WERI-Rb-1 (cell line): ENCODE results near the gene CASP2.
A peak's percentile ranks its signal among the peaks of the same experiment; 100 is the strongest.

Experiments
- DNase-seq: peaks from one replicate; pipeline ENCODE4 v3.0.0-alpha.2; 2020
- H3K27ac ChIP-seq: fragments of 250-450 bp; sonication (Bioruptor Pico); 2 replicates; pipeline ENCODE4 v1.5.1; 2020; ENCODE audit warnings: mild to moderate bottlenecking, moderate library complexity
- H3K27me3 ChIP-seq: fragments of 250-450 bp; sonication (Bioruptor Pico); 2 replicates; pipeline ENCODE4 v1.5.1; 2021; ENCODE audit warnings: mild to moderate bottlenecking, low read depth, moderate library complexity; ENCODE audit not compliant: insufficient read depth, severe bottlenecking
- H3K36me3 ChIP-seq: fragments of 250-450 bp; sonication (Bioruptor Pico); 2 replicates; pipeline ENCODE4 v1.5.1; 2020; ENCODE audit warnings: mild to moderate bottlenecking, moderate library complexity
- H3K4me3 ChIP-seq: 2 replicates; pipeline ENCODE4 v1.5.1; 2011; ENCODE audit warnings: low read depth, mild to moderate bottlenecking, control low read depth, low read length
- H3K9me3 ChIP-seq: fragments of 250-450 bp; sonication (Bioruptor Pico); 2 replicates; pipeline ENCODE4 v1.5.1; 2021; ENCODE audit warnings: mild to moderate bottlenecking, moderate library complexity; ENCODE audit not compliant: severe bottlenecking
- CTCF ChIP-seq: IDR thresholded peaks from 2 replicates; pipeline ENCODE4 v1.5.1; 2011; ENCODE audit warnings: low read depth, mild to moderate bottlenecking, control low read depth, inconsistent platforms, low read length

The CASP2 gene

GRCh38 chr7:143290293-143290692, 2.1 kb downstream of the CASP2 start:
- H3K4me3 ChIP-seq = no peak overlapping the region
- DNase-seq = no peak
- H3K27me3 ChIP-seq = no peaks in the 10 kb centered on the region
- peaks cover 59% of the 10 kb centered on the region for H3K36me3 ChIP-seq
- TF ChIP-seq CTCF = no peak
- H3K27ac ChIP-seq = no peak overlapping the region
- H3K9me3 ChIP-seq = peaks cover 10% of the 10 kb centered on the region

DNA sequence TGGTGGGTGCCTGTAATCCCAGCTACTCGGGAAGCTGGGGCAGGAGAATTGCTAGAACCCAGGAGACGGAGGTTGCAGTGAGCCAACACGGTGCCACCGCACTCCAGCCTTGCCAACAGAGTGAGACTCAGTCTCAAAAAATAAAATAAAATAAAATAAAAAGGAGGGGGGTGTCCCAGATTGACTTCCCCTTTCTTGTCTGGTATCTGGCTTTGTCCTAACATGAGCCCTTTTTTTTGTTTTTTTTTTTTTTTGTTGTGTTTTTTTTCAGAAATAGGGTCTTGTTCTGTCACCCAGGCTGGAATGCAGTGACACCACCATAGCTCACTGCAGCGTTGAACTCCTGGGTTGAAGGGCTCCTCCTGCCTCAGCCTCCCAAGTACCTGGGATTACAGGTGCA, 4.7 kb downstream of the CASP2 start:
- no peak overlapping the region for H3K4me3 ChIP-seq
- H3K9me3 ChIP-seq = peaks cover 2% of the 10 kb centered on the region
- no peak for DNase-seq
- peaks cover 82% of the 10 kb centered on the region for H3K36me3 ChIP-seq
- H3K27me3 ChIP-seq = no peaks in the 10 kb centered on the region
- no peak for TF ChIP-seq CTCF
- no peak overlapping the region for H3K27ac ChIP-seq

DNA sequence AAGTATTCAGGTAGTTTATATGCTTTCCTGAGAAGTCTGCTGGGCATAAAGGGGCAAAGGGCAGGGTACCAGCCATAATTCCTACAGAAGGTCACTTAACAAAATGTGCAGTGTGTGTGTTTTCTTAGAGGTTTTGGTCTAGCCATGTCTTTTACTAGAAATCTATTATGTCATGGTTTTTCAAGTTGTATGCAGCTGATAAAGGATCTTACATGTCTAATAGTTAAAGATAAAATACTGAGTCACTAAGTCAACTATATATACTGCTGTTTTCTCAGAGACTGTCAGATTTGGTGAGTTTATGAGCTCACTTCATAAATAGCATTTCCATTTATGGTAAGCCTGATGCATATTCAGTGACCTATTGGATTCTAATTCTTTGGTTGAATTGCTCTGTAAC, 7.7 kb downstream of the CASP2 start:
- no peaks in the 10 kb centered on the region for H3K27me3 ChIP-seq
- H3K4me3 ChIP-seq = no peak overlapping the region
- no peak for TF ChIP-seq CTCF
- no peaks in the 10 kb centered on the region for H3K9me3 ChIP-seq
- peaks cover 93% of the 10 kb centered on the region for H3K36me3 ChIP-seq
- DNase-seq = no peak
- no peak overlapping the region for H3K27ac ChIP-seq

GRCh38 chr7:143296686-143297085, 8.5 kb downstream of the CASP2 start:
- Histone ChIP-seq H3K4me3 (no peak overlapping the region), H3K9me3 (no peaks in the 10 kb centered on the region), H3K36me3 (peaks cover 94% of the 10 kb centered on the region), H3K27ac (no peak overlapping the region), H3K27me3 (no peaks in the 10 kb centered on the region)
- DNase-seq = no peak
- no peak for TF ChIP-seq CTCF

DNA sequence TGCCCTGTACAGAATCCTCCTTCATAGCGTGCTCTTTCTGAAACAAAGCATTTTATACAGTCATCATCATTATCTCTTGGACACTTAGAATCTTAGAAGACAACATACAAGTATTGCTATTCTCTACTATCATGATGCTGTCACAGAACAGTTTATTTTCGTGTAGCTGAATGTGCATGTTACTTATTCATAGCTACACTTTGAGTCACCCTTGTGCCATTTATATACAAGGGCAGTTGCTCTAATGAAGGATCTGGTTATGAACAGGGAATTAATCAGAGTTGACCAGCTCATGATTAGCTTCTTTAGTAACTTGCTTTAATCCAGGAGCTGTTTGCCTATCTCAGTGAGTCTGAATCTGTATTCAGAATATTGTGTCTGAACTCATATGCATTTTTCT, 11.2 kb downstream of the CASP2 start:
- Histone ChIP-seq H3K27ac (no peak overlapping the region), H3K27me3 (no peaks in the 10 kb centered on the region), H3K36me3 (peaks cover 93% of the 10 kb centered on the region), H3K9me3 (no peaks in the 10 kb centered on the region), H3K4me3 (no peak overlapping the region)
- TF ChIP-seq CTCF = no peak
- DNase-seq = no peak

DNA sequence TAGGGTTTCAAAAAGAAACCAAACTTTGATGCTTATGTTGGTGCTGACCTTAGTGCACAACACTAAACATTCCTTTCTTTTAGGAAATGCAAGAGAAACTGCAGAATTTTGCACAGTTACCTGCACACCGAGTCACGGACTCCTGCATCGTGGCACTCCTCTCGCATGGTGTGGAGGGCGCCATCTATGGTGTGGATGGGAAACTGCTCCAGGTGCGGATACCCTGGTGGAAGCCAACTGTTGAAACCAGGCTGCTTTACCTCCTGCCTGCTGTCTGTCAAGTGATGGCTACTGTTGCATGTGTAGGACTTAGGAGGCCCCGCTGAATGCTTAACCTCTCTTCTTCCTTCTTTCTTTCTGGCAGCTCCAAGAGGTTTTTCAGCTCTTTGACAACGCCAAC, 11.7 kb downstream of the CASP2 start:
- peak; percentile 85 for TF ChIP-seq CTCF
- Histone ChIP-seq H3K9me3 (no peaks in the 10 kb centered on the region), H3K27ac (no peak overlapping the region), H3K36me3 (peaks cover 93% of the 10 kb centered on the region), H3K27me3 (no peaks in the 10 kb centered on the region), H3K4me3 (no peak overlapping the region)
- peak; percentile 58 for DNase-seq
